Stimulated activated CD8-positive, alpha-beta memory T cell treated with anti-CD3 and anti-CD28 coated beads, Interleukin-12 subunit alpha, Interleukin-12 subunit beta, amount 100 ng/mL, for 1 hour (primary cell): ENCODE results near the gene TAF11L5.
"Not testable (repeated sequence)": the region's sequence is repeated elsewhere in the genome, so short reads cannot be mapped to it uniquely, and the experiment has no call there.

ENCODE experiments used
- DNase-seq: peaks from one replicate; pipeline ENCODE4 v3.0.0-alpha.2; 2020; ENCODE audit warnings: low read depth

The TAF11L5 gene

GRCh38 chr5:17524935-17525334, at the start of gene TAF11L5:
TSS of gene TAF11L5 (plus strand) at chr5:17525235.
- DNase-seq, result not testable (repeated sequence)

DNA sequence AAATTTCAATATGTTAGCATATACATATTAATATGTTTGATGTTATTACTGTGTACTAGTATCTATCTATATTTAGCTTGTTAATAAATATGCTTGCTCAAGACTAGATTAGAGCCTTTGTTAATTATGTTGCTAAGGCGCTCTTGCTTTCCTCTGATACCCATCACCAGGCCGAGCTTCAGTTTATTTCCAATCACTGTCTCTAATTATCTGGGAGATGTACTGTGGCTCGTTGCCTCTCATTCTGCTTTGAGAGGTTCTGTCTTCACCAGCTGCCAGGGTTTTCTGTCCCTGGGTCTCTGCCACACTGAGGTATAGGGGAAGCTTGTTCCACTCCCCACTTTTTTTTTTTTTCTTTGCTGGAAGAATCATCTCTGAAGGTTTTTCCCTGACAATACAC, 48.0 kb upstream of the TAF11L5 start:
- DNase-seq, result no peak

DNA sequence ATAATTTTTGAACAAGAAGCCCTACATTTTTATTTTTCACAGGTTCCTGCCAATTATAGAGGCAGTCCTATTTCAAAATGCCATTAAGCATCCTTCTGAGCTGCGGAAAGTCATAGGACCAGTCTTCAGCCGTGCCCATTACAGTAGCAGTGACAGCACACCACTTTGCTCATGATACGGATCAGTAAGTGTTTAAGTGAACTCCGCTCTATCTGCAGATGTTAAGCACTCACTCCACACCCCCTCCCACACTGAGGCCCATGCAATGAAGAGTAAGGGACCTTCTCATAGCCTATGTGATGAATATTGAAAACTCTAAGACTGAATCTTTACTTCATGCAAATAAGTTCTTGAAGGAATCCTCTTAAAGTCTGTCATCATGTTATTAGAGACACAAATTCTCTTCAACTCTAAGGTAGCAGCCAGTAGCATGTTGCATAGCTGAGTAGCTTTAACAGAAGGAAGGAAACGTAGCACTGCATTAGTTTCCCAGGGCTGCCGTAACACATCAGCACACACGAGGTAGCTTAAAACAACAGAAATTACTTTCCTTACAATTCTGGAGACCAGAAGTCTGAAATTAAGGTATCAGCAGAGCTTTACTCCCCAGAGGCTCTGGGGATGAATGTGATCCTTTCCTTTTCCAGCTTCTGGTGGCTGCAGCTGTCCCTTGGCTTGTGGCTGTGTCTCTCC, 47.3 kb upstream of the TAF11L5 start:
- DNase-seq, result no peak

DNA sequence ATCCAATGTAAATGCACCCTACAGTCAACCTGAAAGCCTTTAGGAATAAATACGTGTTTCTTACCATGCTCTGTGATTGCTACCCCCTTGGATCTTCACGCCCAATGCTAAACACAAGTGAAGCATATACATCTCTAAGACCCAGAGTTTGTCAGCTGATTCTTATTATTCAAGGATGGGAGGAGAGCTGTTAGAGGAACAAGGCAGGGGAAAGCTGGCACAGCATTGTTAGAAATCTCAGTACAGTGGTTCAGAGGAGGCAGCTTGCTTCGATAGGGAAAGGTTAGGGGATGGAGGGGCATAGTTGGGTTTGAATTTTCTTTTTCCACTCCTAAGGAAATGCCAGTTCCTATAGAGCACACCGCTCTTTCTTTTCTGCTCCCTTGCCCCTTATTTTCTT, 43.7 kb upstream of the TAF11L5 start:
- no peak for DNase-seq

- no peak for DNase-seq
Measured at GRCh38 chr5:17482790-17483189, 42.2 kb upstream of the TAF11L5 start.

DNA sequence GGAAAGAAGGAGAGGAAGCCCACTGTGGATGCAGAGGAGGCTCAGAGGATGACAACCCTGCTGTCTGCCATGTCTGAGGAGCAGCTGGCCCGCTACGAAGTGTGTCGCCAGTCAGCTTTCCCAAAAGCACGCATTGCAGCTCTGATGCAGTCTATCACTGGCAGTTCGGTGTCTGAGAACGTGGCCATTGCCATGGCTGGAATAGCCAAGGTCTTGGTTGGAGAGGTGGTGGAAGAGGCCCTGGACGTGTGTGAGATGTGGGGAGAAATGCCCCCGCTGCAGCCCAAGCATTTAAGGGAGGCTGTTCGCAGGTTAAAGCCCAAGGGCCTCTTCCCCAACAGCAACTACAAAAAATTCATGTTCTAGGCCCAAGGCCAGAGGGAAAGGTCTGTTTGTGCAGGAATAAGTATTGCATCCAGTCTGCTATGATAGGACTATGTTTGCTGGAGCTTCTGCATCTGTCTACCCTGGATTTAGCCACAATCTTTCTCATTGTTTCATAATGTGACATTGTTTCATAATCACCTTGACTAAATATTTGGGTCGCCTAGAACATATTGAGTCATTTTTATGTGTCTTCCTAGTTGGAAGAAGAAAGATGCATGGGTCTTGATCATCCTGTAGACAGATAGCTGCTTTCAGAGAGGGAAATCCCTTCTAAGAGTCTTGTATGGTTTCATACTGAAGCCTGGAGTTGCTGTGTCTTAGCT, 38.4 kb upstream of the TAF11L5 start:
- not testable (repeated sequence) for DNase-seq

GRCh38 chr5:17487174-17487512, 37.9 kb upstream of the TAF11L5 start:
- DNase-seq, result no peak

DNA sequence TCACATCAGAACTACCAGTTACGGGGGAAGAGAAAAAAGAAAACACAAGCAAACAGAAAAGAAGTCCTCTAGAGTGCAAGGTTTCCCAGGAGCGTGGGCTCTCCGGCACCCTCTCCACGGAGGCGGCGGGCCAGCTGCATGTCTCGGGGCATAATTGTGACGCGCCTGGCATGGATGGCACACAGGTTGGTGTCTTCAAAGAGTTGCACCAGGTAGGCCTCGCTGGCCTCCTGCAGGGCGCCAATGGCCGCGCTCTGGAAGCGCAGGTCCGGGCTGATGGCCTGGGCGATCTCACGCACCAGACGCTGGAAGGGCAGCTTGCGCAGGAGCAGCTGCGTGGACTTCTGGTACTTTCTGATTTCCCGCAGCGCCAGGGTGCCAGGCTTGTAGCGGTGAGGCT, 33.8 kb upstream of the TAF11L5 start:
- not testable (repeated sequence) for DNase-seq

DNA sequence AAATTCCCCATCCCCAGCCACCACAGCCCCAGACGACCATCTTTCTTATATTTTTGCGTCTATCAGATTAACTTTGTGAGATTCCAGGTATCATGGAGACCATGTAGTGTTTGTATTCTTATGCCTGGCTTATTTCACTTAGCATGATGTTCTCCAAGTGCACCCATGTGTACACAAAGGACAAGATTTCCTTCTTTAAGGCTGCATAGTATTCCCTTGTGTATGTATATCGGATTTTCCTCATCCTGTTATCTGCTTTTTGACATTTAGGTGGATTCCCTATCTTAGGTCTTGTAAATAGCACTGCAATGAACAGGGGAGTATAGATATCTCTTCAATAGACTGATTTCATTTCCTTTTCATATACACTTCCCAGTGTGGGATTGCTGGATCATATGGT, 32.3 kb upstream of the TAF11L5 start:
- no peak for DNase-seq

- no peak for DNase-seq
Measured at GRCh38 chr5:17497446-17497845, 27.6 kb upstream of the TAF11L5 start.

GRCh38 chr5:17497931-17498330, 27.1 kb upstream of the TAF11L5 start, which contains the start of gene TAF11L2:
TSS of gene TAF11L2 (plus strand) at chr5:17498231.
- DNase-seq, result not testable (repeated sequence)

DNA sequence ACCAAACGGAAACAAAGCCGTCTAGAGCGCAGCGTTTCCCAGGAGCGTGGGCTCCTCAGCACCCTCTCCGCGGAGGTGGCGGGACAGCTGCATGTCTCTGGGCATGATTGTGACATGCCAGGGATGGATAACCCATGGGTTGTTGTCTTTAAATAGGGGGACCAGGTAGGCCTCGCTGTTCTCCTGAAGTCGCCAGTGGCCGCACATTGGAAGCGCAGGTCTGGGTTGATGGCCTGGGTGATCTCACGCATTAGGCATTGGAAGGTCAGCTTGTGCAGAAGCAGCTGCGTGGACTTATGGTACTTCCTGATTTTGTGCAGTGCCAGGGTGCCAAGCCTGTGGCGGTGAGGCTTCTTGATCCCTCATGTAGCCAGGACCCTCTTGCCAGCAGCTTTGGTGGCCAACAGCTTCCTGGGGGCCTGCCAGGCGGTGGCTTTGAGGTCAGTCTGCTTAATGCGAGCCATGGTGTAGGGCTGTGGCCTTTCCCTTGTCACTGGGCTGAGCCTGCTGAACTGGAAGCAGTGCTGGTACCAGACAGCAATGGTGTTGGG, 13.2 kb upstream of the TAF11L5 start:
- no peak for DNase-seq

DNA sequence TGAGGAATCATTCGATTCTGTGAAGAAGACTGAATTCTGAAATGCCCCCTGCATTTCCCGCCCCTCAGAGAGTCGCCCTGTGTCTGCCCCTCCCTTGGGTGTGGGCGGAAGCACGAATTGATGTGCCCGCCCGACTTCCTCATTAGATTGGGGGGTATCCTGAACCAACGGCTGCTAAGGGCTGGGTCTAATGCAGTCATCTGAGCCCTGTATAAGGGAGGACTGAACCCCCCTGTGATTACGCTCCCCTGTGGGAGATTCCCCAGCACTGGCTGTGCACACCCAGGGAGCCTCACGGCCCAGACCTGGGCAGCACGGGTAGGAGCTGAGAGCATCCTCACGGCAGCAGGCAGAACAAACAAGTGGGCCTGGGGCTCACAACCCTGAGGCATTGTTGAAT, 7.5 kb upstream of the TAF11L5 start:
- DNase-seq, result not testable (repeated sequence)

GRCh38 chr5:17518067-17518466, 7.0 kb upstream of the TAF11L5 start, which contains the start of gene TAF11L3:
TSS of gene TAF11L3 (plus strand) at chr5:17518367.
- DNase-seq, result not testable (repeated sequence)

GRCh38 chr5:17519508-17519907, 5.5 kb upstream of the TAF11L5 start:
- not testable (repeated sequence) for DNase-seq

DNA sequence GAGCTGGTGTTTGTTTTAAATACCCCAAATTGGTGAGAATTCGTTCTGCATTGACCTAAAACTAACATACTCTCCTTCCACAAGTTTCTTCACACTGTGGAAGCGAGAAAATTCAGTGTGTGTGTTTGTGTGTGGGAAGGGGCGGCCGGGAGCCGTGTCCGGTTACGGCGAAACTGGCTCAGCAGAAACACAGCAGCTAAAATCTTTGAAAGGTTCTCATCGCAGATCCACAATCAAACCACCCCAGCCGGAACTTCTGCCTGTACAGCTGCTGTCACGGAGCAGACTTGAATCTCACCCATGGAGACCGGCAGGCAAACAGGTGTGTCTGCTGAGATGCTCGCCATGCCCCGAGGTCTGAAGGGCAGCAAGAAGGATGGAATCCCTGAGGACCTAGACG, 3.5 kb upstream of the TAF11L5 start, which contains the start of gene TAF11L4:
TSS of gene TAF11L4 (plus strand) at position 301 of the 400 bp plus-strand sequence.
- DNase-seq, result not testable (repeated sequence)

- not testable (repeated sequence) for DNase-seq
Measured at GRCh38 chr5:17526504-17526903, 1.5 kb downstream of the TAF11L5 start.

DNA sequence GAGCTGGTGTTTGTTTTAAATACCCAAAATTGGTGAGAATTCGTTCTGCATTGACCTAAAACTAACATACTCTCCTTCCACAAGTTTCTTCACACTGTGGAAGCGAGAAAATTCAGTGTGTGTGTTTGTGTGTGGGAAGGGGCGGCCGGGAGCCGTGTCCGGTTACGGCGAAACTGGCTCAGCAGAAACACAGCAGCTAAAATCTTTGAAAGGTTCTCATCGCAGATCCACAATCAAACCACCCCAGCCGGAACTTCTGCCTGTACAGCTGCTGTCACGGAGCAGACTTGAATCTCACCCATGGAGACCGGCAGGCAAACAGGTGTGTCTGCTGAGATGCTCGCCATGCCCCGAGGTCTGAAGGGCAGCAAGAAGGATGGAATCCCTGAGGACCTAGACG, 3.3 kb downstream of the TAF11L5 start, which contains the start of gene TAF11L6:
TSS of gene TAF11L6 (plus strand) at position 301 of the 400 bp plus-strand sequence.
- DNase-seq, result not testable (repeated sequence)
